Choroid plexus epithelial cell (primary cell): ENCODE measurements around the gene RBM19.
A peak's percentile ranks its signal among the peaks of the same experiment; 100 is the strongest.

Source experiments
- DNase-seq: peaks from one replicate; pipeline ENCODE4 v3.0.0-alpha.2; 2010; ENCODE audit warnings: low read depth
- H3K4me3 ChIP-seq: 2 replicates; pipeline ENCODE4 v1.5.1; 2011; ENCODE audit warnings: low read depth, mild to moderate bottlenecking, control low read depth, low read length, moderate library complexity
- TF ChIP-seq, protein P1 (sequence below): conservative IDR thresholded peaks from 2 replicates; pipeline ENCODE4 v1.5.1; 2011; ENCODE audit warnings: low read depth, mild to moderate bottlenecking, control low read depth, inconsistent platforms, low read length, moderate library complexity

RBM19 gene

DNA sequence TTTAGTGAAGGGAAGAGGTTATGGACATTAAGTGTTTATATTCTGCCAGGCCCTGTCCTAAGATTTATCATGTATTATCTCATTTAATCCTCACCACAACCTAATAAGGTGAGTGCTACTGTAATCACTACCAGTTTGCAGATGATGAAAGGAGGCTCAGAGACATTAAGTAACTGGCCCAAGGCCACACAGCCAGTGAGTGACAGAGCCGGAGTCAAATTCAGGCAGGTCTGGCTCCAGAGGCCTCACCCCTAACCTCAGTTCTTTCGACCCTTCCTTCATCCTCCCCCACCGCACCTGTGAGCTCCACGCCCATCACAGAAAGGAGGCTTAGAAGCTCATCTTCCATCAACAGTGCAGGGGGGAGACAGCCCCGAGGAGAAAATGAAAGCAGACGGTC is 197.3 kb downstream of the RBM19 start:
- TF ChIP-seq, protein P1, sequence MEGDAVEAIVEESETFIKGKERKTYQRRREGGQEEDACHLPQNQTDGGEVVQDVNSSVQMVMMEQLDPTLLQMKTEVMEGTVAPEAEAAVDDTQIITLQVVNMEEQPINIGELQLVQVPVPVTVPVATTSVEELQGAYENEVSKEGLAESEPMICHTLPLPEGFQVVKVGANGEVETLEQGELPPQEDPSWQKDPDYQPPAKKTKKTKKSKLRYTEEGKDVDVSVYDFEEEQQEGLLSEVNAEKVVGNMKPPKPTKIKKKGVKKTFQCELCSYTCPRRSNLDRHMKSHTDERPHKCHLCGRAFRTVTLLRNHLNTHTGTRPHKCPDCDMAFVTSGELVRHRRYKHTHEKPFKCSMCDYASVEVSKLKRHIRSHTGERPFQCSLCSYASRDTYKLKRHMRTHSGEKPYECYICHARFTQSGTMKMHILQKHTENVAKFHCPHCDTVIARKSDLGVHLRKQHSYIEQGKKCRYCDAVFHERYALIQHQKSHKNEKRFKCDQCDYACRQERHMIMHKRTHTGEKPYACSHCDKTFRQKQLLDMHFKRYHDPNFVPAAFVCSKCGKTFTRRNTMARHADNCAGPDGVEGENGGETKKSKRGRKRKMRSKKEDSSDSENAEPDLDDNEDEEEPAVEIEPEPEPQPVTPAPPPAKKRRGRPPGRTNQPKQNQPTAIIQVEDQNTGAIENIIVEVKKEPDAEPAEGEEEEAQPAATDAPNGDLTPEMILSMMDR = no peak
- DNase-seq = no peak
- H3K4me3 ChIP-seq = no peak overlapping the region

- TF ChIP-seq, protein P1 = no peak
- peak; percentile 85 for DNase-seq
- H3K4me3 ChIP-seq = no peak overlapping the region
Measured at GRCh38 chr12:113766879-113767878, 198.9 kb downstream of the RBM19 start.
